Loucy (cell line): ENCODE measurements around the gene ITPKA.

Experiments
- EZH2phosphoT487 ChIP-seq: fragments of 200-600 bp; IDR thresholded peaks from 2 replicates; pipeline ENCODE4 v1.6.1; 2018; ENCODE audit warnings: antibody characterized with exemption, mild to moderate bottlenecking, moderate library complexity, borderline replicate concordance
- TF ChIP-seq, protein P1 (sequence below): fragments of 200-600 bp; sonication (generic); conservative IDR thresholded peaks from 2 replicates; pipeline ENCODE4 v1.5.1; 2014; ENCODE audit warnings: mild to moderate bottlenecking, antibody characterized with exemption, low read length

DNA sequence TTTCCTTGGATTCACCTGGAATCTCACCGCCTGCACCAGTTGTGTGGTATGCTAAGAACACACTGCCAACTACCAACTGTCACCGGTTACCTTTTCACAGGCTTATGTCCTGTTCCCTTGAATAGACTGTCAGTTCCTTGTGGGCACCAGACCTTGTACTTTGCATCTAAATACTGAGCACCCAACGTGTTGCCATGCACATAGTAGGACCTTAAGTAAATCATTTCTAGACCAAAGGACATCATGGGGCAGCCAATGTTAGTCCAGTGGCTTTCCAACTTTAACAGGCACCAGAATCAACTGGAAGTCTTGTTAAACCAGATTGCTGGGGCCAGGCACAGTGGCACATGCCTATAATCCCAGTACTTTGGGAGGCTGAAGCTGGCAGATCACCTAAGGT is 51.5 kb downstream of the ITPKA start:
- TF ChIP-seq, protein P1, sequence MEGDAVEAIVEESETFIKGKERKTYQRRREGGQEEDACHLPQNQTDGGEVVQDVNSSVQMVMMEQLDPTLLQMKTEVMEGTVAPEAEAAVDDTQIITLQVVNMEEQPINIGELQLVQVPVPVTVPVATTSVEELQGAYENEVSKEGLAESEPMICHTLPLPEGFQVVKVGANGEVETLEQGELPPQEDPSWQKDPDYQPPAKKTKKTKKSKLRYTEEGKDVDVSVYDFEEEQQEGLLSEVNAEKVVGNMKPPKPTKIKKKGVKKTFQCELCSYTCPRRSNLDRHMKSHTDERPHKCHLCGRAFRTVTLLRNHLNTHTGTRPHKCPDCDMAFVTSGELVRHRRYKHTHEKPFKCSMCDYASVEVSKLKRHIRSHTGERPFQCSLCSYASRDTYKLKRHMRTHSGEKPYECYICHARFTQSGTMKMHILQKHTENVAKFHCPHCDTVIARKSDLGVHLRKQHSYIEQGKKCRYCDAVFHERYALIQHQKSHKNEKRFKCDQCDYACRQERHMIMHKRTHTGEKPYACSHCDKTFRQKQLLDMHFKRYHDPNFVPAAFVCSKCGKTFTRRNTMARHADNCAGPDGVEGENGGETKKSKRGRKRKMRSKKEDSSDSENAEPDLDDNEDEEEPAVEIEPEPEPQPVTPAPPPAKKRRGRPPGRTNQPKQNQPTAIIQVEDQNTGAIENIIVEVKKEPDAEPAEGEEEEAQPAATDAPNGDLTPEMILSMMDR, result no peak
- TF ChIP-seq EZH2phosphoT487, result no peak
